ENCODE results near the gene C16orf87.
"Not testable (repeated sequence)": the region's sequence is repeated elsewhere in the genome, so short reads cannot be mapped to it uniquely, and the experiment has no call there.

The C16orf87 gene

GRCh38 chr16:46789499-46790414 is 41.2 kb downstream of the C16orf87 start:
- TF ChIP-seq CTCF (IDR thresholded peaks at IDR 0.05; ENCODE audit: control insufficient read depth, extremely low read depth, insufficient read depth), result no peak
- H3K4me3 ChIP-seq (ENCODE audit: low read depth, low read length), result no peak overlapping the region
- no peak for DNase-seq (ENCODE audit: low read depth)

- peak; percentile 18 for DNase-seq (ENCODE audit: low read depth)
- no peak overlapping the region for H3K4me3 ChIP-seq (ENCODE audit: low read depth, low read length)
- no peak for TF ChIP-seq CTCF (IDR thresholded peaks at IDR 0.05; ENCODE audit: control insufficient read depth, extremely low read depth, insufficient read depth)
These were observed 42.0 kb downstream of the C16orf87 start for GRCh38 chr16:46788891-46789474.

GRCh38 chr16:46787909-46788308 is 43.1 kb downstream of the C16orf87 start:
- DNase-seq (ENCODE audit: low read depth), result no peak
- TF ChIP-seq CTCF (IDR thresholded peaks at IDR 0.05; ENCODE audit: control insufficient read depth, extremely low read depth, insufficient read depth), result no peak
- no peak overlapping the region for H3K4me3 ChIP-seq (ENCODE audit: low read depth, low read length)

- H3K4me3 ChIP-seq (ENCODE audit: low read depth, low read length), result no peak overlapping the region
- no peak for DNase-seq (ENCODE audit: low read depth)
- no peak for TF ChIP-seq CTCF (IDR thresholded peaks at IDR 0.05; ENCODE audit: control insufficient read depth, extremely low read depth, insufficient read depth)
These were observed 45.7 kb downstream of the C16orf87 start for GRCh38 chr16:46785076-46785845.

GRCh38 chr16:46784569-46784968 is 46.4 kb downstream of the C16orf87 start:
- H3K4me3 ChIP-seq (ENCODE audit: low read depth, low read length); DNase-seq (ENCODE audit: low read depth): not testable (repeated sequence)

- no peak for TF ChIP-seq CTCF (IDR thresholded peaks at IDR 0.05; ENCODE audit: control insufficient read depth, extremely low read depth, insufficient read depth)
- H3K4me3 ChIP-seq (ENCODE audit: low read depth, low read length), result no peak overlapping the region
- DNase-seq (ENCODE audit: low read depth), result no peak
These were observed 47.2 kb downstream of the C16orf87 start for GRCh38 chr16:46783800-46784199.

- DNase-seq (ENCODE audit: low read depth), result no peak
- TF ChIP-seq CTCF (IDR thresholded peaks at IDR 0.05; ENCODE audit: control insufficient read depth, extremely low read depth, insufficient read depth), result no peak
- no peak overlapping the region for H3K4me3 ChIP-seq (ENCODE audit: low read depth, low read length)
These were observed 48.7 kb downstream of the C16orf87 start for GRCh38 chr16:46782320-46782719.
